Activated CD4-positive, alpha-beta T cell treated with anti-CD3 and anti-CD28 coated beads, Interleukin-2, amount 10 ng/mL, durations not matched to agents 24 days and 14 days (primary cell): ENCODE data around the gene PTPRD. TPM values are rescaled to one million over a fixed set of nuclear protein-coding genes. Genes with fewer than 3 reads are reported as not detected.

Experiments
- DNase-seq: peaks from one replicate; pipeline ENCODE4 v3.0.0; 2022
- H3K27ac Mint-ChIP-seq: one replicate; pipeline ENCODE4 v1.8.0; 2022; ENCODE audit warnings: mild to moderate bottlenecking, mixed read lengths
- H3K27me3 Mint-ChIP-seq: one replicate; pipeline ENCODE4 v1.8.0; 2022; ENCODE audit warnings: mixed read lengths
- H3K36me3 Mint-ChIP-seq: one replicate; pipeline ENCODE4 v1.8.0; 2022; ENCODE audit warnings: low read depth, mild to moderate bottlenecking, mixed read lengths
- H3K4me1 Mint-ChIP-seq: one replicate; pipeline ENCODE4 v1.8.0; 2021; ENCODE audit warnings: mixed read lengths
- H3K4me3 Mint-ChIP-seq: one replicate; pipeline ENCODE4 v1.8.0; 2022; ENCODE audit warnings: mild to moderate bottlenecking, moderate library complexity, mixed read lengths
- H3K9me3 Mint-ChIP-seq: one replicate; pipeline ENCODE4 v1.8.0; 2021; ENCODE audit warnings: mixed read lengths
- intact Hi-C: fragments of 100-400 bp; cut with micrococcal nuclease; formaldehyde crosslinking; loops from one replicate; pipeline ENCODE4 v1.15.1; 2023
- total RNA-seq: library from RNA; stranded (reverse); gene quantifications from 2 replicates; pipeline ENCODE4 v1.2.3, GENCODE V29; 2022

PTPRD gene
- total RNA-seq, 1 donor from 2014 or later: not detected

DNA sequence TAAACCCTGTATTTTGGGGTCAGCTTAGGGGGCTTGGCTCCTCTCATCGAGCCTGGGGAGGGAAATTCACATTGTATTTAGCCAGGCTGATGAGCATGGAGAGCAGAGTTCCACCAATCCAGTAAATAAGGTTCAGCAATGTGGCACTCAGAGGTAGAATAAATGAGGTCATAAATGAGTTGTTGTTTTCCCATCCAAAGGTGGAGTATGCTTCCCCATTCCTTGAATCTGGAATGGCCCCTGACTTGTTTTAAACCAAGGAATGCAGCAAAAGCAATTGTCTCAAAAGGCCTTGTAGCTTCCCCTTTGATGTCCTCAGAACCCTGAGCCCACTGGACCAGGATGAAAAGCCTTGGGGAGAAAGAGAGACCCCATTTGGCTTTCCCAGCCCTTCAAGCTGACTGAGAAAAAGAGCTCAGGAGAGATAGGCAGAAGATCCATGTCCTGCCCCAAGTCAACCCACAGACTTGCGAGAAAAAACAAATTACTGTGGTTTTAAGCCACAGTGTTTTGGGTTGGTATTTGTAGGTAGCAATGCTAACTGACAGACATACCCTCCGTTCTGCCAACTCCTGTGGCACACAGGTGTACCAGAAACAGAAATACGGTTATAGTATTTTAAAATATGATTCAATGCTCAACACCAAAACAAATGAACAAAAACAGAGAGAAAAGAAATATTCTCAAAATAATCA lies 2247.2 kb downstream of the PTPRD start:
- intact Hi-C loops: loop anchor here (5.0 kb wide), 1 partner anchor 62 kb away; no protein-coding TSS in a partner anchor
- no peak overlapping the region for H3K4me3 Mint-ChIP-seq

GRCh38 chr9:8365029-8365428 lies 2247.8 kb downstream of the PTPRD start:
- Mint-ChIP-seq H3K4me1 (peaks cover 7% of the 10 kb centered on the region), H3K27me3 (no peaks in the 10 kb centered on the region), H3K4me3 (no peak overlapping the region), H3K27ac (no peak overlapping the region), H3K36me3 (no peaks in the 10 kb centered on the region), H3K9me3 (no peaks in the 10 kb centered on the region)
- intact Hi-C loops: loop anchor here (5.0 kb wide), 1 partner anchor 62 kb away; no protein-coding TSS in a partner anchor
- DNase-seq: no peak

More for the DNA sequence above, 2247.2 kb downstream of the PTPRD start:
- Mint-ChIP-seq H3K27ac (no peak overlapping the region), H3K9me3 (no peaks in the 10 kb centered on the region), H3K27me3 (no peaks in the 10 kb centered on the region), H3K36me3 (no peaks in the 10 kb centered on the region), H3K4me1 (peaks cover 7% of the 10 kb centered on the region)
- no peak for DNase-seq

DNA sequence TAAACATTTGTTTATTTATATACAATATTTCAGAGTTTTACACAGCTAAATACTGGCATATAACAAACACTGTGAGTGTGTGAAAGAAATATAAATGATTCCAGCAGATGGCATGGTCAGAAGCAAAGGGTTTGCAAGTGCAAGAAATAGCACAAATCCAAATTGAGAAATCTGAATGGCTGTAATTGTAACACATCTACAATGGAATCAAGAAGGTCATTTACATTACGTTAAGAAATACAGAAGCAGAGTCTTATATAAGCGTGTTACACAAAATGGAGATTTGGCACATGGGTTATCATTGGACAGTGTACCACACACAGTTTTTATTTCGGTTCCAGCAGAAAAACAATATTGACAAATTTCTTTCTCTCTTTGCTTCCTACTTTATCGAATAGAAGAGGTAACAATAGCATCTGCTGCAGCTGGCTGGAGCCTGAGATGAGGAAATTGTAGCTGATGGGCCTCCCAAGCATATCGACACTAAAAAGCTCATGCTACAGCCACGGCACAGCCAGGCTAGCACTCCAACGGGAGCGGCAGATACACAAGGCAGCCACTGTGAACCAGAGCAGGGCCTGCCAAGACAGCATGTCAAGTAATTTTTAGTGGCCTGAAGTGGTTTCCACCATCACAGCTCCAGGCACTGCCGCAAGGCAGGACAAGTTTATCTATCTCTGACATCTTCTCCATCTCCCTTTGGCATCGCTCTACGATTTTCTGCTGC lies 2248.6 kb downstream of the PTPRD start:
- intact Hi-C loops: no loop called here

DNA sequence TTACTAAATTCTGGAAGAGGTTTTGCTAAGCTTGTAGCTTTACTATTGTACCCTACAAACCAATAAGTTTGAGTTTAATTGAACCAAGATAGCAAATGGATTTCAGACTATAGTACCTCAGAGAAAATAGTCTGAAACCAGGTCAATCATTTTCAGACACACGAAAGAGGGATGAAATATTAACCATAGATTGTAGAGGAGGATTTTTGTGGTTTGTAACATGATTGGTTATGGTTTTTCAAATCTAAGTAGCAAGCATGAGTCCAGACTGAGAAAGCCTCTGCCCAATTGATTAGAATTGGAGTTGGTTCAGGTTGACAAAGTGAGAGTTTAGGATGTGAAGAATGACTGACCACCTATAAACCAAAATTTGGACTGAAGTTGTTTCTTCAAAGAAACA lies 2250.6 kb downstream of the PTPRD start:
- Mint-ChIP-seq H3K36me3 (no peaks in the 10 kb centered on the region), H3K9me3 (no peaks in the 10 kb centered on the region), H3K27me3 (no peaks in the 10 kb centered on the region), H3K4me1 (peaks cover 7% of the 10 kb centered on the region), H3K4me3 (no peak overlapping the region), H3K27ac (no peak overlapping the region)
- DNase-seq: no peak
- intact Hi-C loops: no loop called here

More for the DNA sequence above, 2248.6 kb downstream of the PTPRD start:
- Mint-ChIP-seq H3K27ac (no peak overlapping the region), H3K4me1 (peaks cover 7% of the 10 kb centered on the region), H3K9me3 (no peaks in the 10 kb centered on the region), H3K36me3 (no peaks in the 10 kb centered on the region), H3K27me3 (no peaks in the 10 kb centered on the region), H3K4me3 (no peak overlapping the region)
- no peak for DNase-seq

DNA sequence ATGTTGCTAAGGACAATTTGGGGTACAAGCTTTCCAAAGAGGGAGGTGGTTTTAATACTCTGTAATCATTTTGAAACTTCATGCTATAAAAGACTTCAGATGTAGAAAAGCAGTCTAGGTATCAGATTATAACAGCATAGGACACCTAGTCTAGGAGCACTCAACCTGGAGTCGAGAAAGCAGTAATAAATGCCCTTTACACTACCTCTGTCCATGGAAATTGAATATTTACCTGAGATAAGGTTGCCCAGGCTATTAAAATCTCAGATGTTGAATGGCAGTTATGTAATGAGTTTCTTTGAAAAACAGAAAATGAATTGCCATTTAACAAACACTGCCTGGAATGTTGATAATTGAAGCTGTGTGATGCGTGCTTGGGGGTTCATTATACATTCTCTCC lies 2251.4 kb downstream of the PTPRD start:
- Mint-ChIP-seq H3K36me3 (no peaks in the 10 kb centered on the region), H3K4me3 (no peak overlapping the region), H3K4me1 (peaks cover 7% of the 10 kb centered on the region), H3K9me3 (no peaks in the 10 kb centered on the region), H3K27me3 (no peaks in the 10 kb centered on the region), H3K27ac (no peak overlapping the region)
- intact Hi-C loops: no loop called here
- DNase-seq: no peak

GRCh38 chr9:8356406-8356805 lies 2256.4 kb downstream of the PTPRD start:
- intact Hi-C loops: no loop called here
- Mint-ChIP-seq H3K36me3 (no peaks in the 10 kb centered on the region), H3K4me1 (no peaks in the 10 kb centered on the region), H3K9me3 (no peaks in the 10 kb centered on the region), H3K27me3 (no peaks in the 10 kb centered on the region), H3K27ac (no peak overlapping the region), H3K4me3 (no peak overlapping the region)
- DNase-seq: no peak

GRCh38 chr9:8351436-8351835 lies 2261.4 kb downstream of the PTPRD start:
- Mint-ChIP-seq H3K9me3 (no peaks in the 10 kb centered on the region), H3K4me1 (no peaks in the 10 kb centered on the region), H3K4me3 (no peak overlapping the region), H3K27ac (no peak overlapping the region), H3K36me3 (no peaks in the 10 kb centered on the region), H3K27me3 (no peaks in the 10 kb centered on the region)
- intact Hi-C loops: no loop called here
- no peak for DNase-seq

- intact Hi-C loops: no loop called here
- H3K4me1 Mint-ChIP-seq: no peaks in the 10 kb centered on the region
Measured at GRCh38 chr9:8349901-8350300, 2262.9 kb downstream of the PTPRD start.

GRCh38 chr9:8349376-8349775 lies 2263.4 kb downstream of the PTPRD start:
- no peaks in the 10 kb centered on the region for H3K36me3 Mint-ChIP-seq
- no peaks in the 10 kb centered on the region for H3K4me1 Mint-ChIP-seq
- DNase-seq: no peak

More at GRCh38 chr9:8349901-8350300, 2262.9 kb downstream of the PTPRD start:
- Mint-ChIP-seq H3K27ac (no peak overlapping the region), H3K36me3 (no peaks in the 10 kb centered on the region), H3K9me3 (no peaks in the 10 kb centered on the region), H3K27me3 (no peaks in the 10 kb centered on the region), H3K4me3 (no peak overlapping the region)
- no peak for DNase-seq

GRCh38 chr9:8348756-8349155 lies 2264.0 kb downstream of the PTPRD start:
- no peak for DNase-seq
- no peak overlapping the region for H3K27ac Mint-ChIP-seq
- H3K27me3 Mint-ChIP-seq: no peaks in the 10 kb centered on the region
- no peaks in the 10 kb centered on the region for H3K36me3 Mint-ChIP-seq
- intact Hi-C loops: no loop called here
- no peaks in the 10 kb centered on the region for H3K9me3 Mint-ChIP-seq
- H3K4me3 Mint-ChIP-seq: no peak overlapping the region
- no peaks in the 10 kb centered on the region for H3K4me1 Mint-ChIP-seq

More at GRCh38 chr9:8349376-8349775, 2263.4 kb downstream of the PTPRD start:
- Mint-ChIP-seq H3K9me3 (no peaks in the 10 kb centered on the region), H3K27me3 (no peaks in the 10 kb centered on the region), H3K27ac (no peak overlapping the region), H3K4me3 (no peak overlapping the region)
- intact Hi-C loops: no loop called here

DNA sequence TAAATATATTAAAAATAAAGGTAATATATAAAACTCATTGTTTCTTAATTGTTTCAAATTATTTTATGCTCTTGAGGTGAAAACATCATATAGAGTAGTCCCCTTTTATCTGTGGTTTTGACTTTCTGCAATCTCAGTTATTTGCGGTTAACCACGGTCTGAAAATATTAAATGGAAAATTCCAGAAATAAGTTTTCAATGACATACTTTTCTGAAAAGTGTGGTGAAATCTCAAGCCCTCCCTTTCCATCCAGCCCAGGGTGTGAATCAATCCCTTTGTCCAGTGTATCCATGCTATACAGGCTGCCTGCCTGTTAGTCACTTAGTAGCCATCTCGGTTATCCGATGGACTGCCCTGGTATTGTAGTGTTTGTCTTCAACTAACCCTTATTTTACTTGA lies 2266.5 kb downstream of the PTPRD start:
- intact Hi-C loops: no loop called here
- no peaks in the 10 kb centered on the region for H3K27me3 Mint-ChIP-seq
- no peak overlapping the region for H3K27ac Mint-ChIP-seq
- no peak overlapping the region for H3K4me3 Mint-ChIP-seq
- H3K36me3 Mint-ChIP-seq: no peaks in the 10 kb centered on the region
- no peaks in the 10 kb centered on the region for H3K4me1 Mint-ChIP-seq
- DNase-seq: no peak
- no peaks in the 10 kb centered on the region for H3K9me3 Mint-ChIP-seq

GRCh38 chr9:8338767-8339510 lies 2273.9 kb downstream of the PTPRD start:
- Mint-ChIP-seq H3K36me3 (no peaks in the 10 kb centered on the region), H3K27ac (no peak overlapping the region), H3K4me3 (no peak overlapping the region), H3K27me3 (no peaks in the 10 kb centered on the region), H3K4me1 (no peaks in the 10 kb centered on the region), H3K9me3 (no peaks in the 10 kb centered on the region)
- DNase-seq: no peak
- intact Hi-C loops: no loop called here

DNA sequence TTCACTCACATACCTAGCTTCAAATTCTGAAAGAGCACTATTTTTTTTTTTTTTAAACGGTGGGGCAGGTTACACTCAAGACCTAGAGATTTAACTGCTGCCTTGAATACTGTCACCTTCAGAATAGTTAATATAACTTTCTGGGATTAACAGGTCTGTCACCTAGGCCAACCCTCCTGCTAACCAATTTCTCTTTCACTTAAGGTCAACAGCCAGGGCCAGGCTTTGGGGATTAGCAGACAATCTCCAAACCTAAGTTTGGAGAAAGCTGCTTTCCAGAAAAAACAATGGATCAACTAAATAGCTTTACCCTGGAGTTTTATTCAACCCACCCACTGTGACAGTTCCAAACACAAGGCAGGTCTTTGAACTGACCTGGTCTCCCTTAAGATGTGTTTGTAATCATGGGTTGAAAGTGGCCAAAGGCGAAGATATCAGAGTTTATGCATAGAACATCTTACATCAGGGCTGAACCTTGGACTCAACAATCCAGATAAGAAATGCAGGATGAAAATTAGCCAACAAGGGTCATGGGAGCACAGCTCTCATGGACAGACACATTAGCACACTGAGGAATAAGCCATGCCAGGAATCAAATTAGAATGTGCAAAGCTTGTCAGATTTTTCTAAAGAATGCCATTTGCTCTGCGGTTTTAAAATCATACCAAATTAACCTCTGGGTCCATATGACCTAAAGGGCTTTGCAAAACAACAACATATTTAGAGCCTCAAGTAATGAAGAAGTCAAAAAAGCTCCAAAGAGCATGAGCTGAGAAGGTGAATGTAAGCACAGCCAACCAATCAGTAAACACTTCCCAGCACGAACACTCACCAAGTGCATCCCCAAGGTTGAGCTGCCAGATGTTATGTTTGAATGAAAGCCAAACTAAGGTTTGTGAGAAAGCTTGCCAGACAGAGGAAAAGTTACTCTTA lies 2274.7 kb downstream of the PTPRD start:
- no peak for DNase-seq
- intact Hi-C loops: no loop called here
- Mint-ChIP-seq H3K27ac (no peak overlapping the region), H3K4me1 (no peaks in the 10 kb centered on the region), H3K9me3 (no peaks in the 10 kb centered on the region), H3K36me3 (no peaks in the 10 kb centered on the region), H3K4me3 (no peak overlapping the region), H3K27me3 (no peaks in the 10 kb centered on the region)
